Right lobe of liver (tissue), 6 donors: ENCODE results near the gene E2F7. TPM values are rescaled to one million over a fixed set of nuclear protein-coding genes. Genes with fewer than 3 reads are reported as not detected.
A peak's percentile ranks its signal among the peaks of the same experiment; 100 is the strongest.

Experiments
- ATAC-seq, 4 donors: fragments of 200-7000 bp; cut with Tn5 transposase; one replicate each; pipeline ENCODE4 v1.9.1; 2020; ENCODE audit warnings: mild to moderate bottlenecking in 4 of 4, moderate library complexity in 4 of 4
- DNase-seq, 3 donors: peaks; one replicate each; pipeline ENCODE4 v3.0.0-alpha.2; 2020
- H3K27ac ChIP-seq, 3 donors: fragments of 200-600 bp; one replicate each; pipeline ENCODE4 v1.8.0; 2022
- H3K27me3 ChIP-seq, 2 donors: fragments of 200-600 bp; one replicate each; pipeline ENCODE4 v1.8.0; 2022
- H3K36me3 ChIP-seq, 4 donors: fragments of 200-600 bp; sonication (generic) in 1 of 4; one replicate each; pipeline versions ENCODE4 v1.5.1 to v1.8.0; 2017 to 2022; ENCODE audit warnings: control low read depth in 1 of 4
- H3K4me1 ChIP-seq, 4 donors: fragments of 200-600 bp; sonication (generic) in 1 of 4; one replicate each; pipeline versions ENCODE4 v1.5.1 to v1.8.0; 2017 to 2022; ENCODE audit warnings: control low read depth in 1 of 4
- H3K4me3 ChIP-seq, 3 donors: fragments of 200-600 bp; one replicate each; pipeline ENCODE4 v1.8.0; 2022
- H3K9me3 ChIP-seq, 4 donors: fragments of 200-600 bp; sonication (generic) in 1 of 4; one replicate each; pipeline versions ENCODE4 v1.5.1 to v1.8.0; 2017 to 2022; ENCODE audit warnings: control low read depth in 1 of 4
- POLR2A ChIP-seq: fragments of 450-650 bp; IDR thresholded peaks from one replicate; pipeline ENCODE4 v1.6.1; 2017; ENCODE audit warnings: antibody characterized with exemption, mild to moderate bottlenecking
- WGBS: methylation state at CpG from one replicate; pipeline ENCODE4 v1.1.6; 2018; ENCODE audit warnings: low coverage, low lambda C conversion rate; ENCODE audit not compliant: insufficient coverage; ENCODE audit errors: missing lambda C conversion rate; 5-methylcytosine and 5-hydroxymethylcytosine counted together
- intact Hi-C, 2 donors: fragments of 100-400 bp; cut with DNase I; formaldehyde crosslinking; loops; one replicate each; pipeline versions ENCODE4 v1.11.2 to v1.14.1; 2022
- total RNA-seq, 6 experiments: library from RNA; depleted of rRNA in 2 of 6; stranded (reverse); fragments of >200 nt in 2 of 6; fragmentation: NEBNext Ultra II Directional in 3 of 6; extraction: Animal tissue kit (Norgen Biotek cat#: 25700) in 3 of 6; gene quantifications; one replicate each; pipeline versions ENCODE4 v1.1.0 to v1.2.4, GENCODE V29; 2016 to 2023
- TF ChIP-seq, protein P1 (sequence below), 4 donors: fragments of 200-600 bp in 3 of 4; fragments of 450-650 bp in 1 of 4; IDR thresholded peaks; one replicate each; pipeline versions ENCODE4 v1.5.1 to v1.8.0; 2016 to 2022; ENCODE audit warnings: antibody characterized with exemption in 4 of 4, mild to moderate bottlenecking in 2 of 4
- donor health status: DM: no; HTN: yes; CAD: no.
- donor health status: DM: no; HTN: no; CAD: no.
- donor health status: DM: no; HTN: no; CAD: no.
- donor health status: DM: no; HTN: yes; CAD: no.
- donor health status: DM: no; HTN: yes; CAD: no.

Gene E2F7
- total RNA-seq, 6 experiments from 2014 or later, result 0.23 to 0.55 (median 0.37) TPM; not detected in 2

DNA sequence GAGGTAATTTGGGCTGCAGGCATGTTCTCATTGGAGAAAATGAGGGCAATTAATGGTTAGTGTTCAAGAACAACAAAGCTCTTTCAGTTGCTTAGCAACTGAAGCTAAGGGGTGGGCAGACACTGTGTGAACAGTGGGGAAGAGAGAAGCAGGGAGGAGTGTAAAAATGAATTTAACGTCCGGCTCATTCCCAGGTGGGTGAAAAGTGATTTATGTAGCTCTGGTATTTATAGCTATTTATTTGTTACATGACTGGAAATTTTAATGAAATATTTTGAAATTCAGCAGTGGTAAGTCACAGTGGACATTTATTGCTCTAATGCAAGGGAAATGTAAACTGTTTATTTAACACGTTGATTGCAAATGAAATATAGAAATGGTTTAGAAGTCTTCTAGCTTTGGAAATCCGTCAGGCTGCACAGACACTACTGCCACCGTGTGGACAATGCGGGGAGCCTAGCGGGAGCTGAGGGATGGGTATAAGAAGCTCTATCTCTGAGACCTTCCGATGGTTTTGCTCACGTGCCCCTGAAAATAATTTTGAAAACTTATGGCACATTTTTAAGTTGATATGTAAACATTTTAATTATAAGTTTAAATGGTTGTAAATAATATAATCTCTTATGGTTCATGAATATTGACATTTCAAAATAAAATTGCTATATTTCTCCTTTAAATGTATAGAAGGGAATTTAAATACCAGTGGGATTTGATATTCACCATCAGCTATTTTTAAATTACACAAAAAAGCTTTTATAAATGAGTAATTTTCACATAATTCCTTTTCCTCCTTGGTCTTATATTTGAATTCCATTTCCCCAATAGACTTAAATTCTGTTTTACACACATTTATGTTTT lies 54.4 kb downstream of the E2F7 start:
- peaks cover 0 to 3% (median 0%) of the 10 kb centered on the region in 4 donors for H3K4me1 ChIP-seq
- ATAC-seq (peak; percentile 94 to 96 (median 96)), DNase-seq (peak; percentile 71 to 78 (median 73))
- H3K27me3 ChIP-seq, result no peaks in the 10 kb centered on the region
- TF ChIP-seq, protein P1, sequence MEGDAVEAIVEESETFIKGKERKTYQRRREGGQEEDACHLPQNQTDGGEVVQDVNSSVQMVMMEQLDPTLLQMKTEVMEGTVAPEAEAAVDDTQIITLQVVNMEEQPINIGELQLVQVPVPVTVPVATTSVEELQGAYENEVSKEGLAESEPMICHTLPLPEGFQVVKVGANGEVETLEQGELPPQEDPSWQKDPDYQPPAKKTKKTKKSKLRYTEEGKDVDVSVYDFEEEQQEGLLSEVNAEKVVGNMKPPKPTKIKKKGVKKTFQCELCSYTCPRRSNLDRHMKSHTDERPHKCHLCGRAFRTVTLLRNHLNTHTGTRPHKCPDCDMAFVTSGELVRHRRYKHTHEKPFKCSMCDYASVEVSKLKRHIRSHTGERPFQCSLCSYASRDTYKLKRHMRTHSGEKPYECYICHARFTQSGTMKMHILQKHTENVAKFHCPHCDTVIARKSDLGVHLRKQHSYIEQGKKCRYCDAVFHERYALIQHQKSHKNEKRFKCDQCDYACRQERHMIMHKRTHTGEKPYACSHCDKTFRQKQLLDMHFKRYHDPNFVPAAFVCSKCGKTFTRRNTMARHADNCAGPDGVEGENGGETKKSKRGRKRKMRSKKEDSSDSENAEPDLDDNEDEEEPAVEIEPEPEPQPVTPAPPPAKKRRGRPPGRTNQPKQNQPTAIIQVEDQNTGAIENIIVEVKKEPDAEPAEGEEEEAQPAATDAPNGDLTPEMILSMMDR (IDR thresholded peaks at IDR 0.05), result peak; percentile 65 to 98 (median 96)
- no peak for TF ChIP-seq POLR2A
- no peaks in the 10 kb centered on the region for H3K36me3 ChIP-seq
- intact Hi-C loops, result no loop called here
- no peaks in the 10 kb centered on the region for H3K9me3 ChIP-seq
- no peak overlapping the region for H3K27ac ChIP-seq
- H3K4me3 ChIP-seq, result no peak overlapping the region
- WGBS, result 5% methylated on average over 9 of the region's 9 CpGs

DNA sequence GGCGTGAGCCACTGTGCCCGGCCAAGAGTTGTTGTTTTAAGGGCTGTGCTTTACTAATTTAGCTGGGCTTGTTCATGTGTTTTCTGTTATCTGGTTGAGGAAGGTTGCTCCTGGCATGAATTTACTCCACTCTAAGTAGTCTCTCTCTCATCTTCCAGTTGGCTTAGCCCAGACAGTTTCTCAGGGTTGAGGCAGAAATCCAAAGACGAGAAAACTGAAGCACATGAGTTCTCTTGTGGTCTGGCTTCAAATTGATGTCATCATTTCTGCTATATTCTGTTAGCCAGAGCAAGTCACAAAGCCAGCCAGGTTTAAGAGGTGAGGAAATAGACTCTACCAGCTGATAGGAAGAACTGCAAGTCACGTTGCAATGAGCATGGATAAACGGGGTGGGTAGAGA lies 57.9 kb downstream of the E2F7 start:
- Histone ChIP-seq H3K27ac (no peak overlapping the region), H3K36me3 (no peaks in the 10 kb centered on the region), H3K27me3 (no peaks in the 10 kb centered on the region), H3K4me3 (no peak overlapping the region), H3K4me1 (peaks cover 0 to 3% (median 0%) of the 10 kb centered on the region in 4 donors), H3K9me3 (no peaks in the 10 kb centered on the region)
- DNase-seq (no peak), ATAC-seq (no peak)
- intact Hi-C loops, result no loop called here
- 61% methylated on average over 5 of the region's 5 CpGs for WGBS
- no peak for TF ChIP-seq POLR2A
- TF ChIP-seq, protein P1 (IDR thresholded peaks at IDR 0.05), result no peak

DNA sequence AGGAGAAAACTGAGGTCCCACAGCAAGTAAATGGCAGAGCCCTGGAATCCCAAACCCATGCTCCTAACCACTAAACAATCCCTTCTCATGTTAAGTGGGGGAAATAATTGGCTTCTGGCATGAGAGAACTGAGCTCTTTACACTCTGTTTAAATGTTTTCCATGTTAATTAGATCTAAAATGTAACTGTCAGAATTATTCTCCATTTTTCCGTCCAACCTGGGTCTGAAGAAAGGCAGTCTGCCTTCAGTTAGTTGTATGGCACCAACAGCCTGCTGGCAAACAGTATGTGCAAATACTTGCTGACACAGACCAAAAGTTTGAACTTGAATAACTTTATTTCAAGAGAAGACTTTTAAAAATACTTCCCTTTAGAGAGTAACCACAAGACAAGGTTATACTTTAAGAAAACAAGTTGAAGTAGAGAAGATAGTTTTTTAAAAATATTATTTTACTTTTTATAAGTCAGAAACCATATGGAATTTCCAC lies 59.7 kb downstream of the E2F7 start:
- Histone ChIP-seq H3K27me3 (no peaks in the 10 kb centered on the region), H3K4me3 (no peak overlapping the region), H3K9me3 (no peaks in the 10 kb centered on the region), H3K4me1 (peaks cover 0 to under 1% (median 0%) of the 10 kb centered on the region in 4 donors), H3K27ac (no peak overlapping the region), H3K36me3 (no peaks in the 10 kb centered on the region)
- TF ChIP-seq POLR2A, result no peak
- TF ChIP-seq, protein P1 (IDR thresholded peaks at IDR 0.05), result no peak
- intact Hi-C loops, result no loop called here
- WGBS, result 69% methylated on average over 1 of the region's 1 CpG
- DNase-seq (no peak), ATAC-seq (peak in 1 of 4 donors; percentile 53)

DNA sequence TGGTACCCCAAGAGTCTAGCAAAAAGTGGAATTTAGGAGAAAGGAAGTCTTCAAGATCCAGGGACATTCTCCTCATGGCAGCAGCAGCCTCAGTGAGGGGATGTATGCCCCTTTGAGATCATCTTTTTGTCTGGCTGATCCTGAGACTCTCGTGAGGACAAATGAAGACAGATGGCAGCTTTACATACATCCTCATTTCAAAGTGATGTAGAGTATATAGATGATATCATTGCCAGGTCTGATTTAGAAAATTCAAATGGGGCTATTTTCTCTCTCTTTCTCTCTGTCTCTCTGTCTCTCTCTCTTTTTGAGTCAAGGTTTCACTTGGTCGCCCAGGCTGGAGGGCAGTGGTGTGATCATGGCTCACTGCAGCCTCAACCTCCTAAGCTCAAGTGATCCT lies 61.5 kb downstream of the E2F7 start:
- Histone ChIP-seq H3K9me3 (no peaks in the 10 kb centered on the region), H3K4me1 (no peaks in the 10 kb centered on the region), H3K4me3 (no peak overlapping the region), H3K27me3 (no peaks in the 10 kb centered on the region), H3K27ac (no peak overlapping the region), H3K36me3 (no peaks in the 10 kb centered on the region)
- WGBS, result 31% methylated on average over 2 of the region's 2 CpGs
- TF ChIP-seq, protein P1 (IDR thresholded peaks at IDR 0.05), result no peak
- TF ChIP-seq POLR2A, result no peak
- DNase-seq (no peak), ATAC-seq (no peak)
- intact Hi-C loops, result no loop called here
